ENCODE measurements around the gene PLPPR1.

PLPPR1 gene

DNA sequence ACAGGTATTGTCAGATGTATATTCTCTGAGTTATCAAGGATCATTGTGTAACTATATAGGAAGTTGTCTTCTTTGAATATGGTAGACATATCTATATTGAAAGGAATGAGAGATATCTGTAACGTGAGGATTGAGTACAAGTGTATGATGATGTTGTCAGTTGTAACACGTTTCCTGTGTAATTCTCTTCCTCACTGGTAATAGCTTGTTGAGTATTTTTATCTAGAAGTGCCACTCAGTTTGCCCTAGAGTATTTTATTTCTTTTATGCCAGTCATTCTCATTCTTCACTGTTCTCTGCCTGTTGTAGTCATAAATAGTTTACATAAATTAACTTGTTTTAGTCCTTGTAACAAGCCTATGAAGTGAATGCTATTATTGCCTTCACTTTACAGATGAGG lies 184.1 kb downstream of the PLPPR1 start:
- TF ChIP-seq CTCF (IDR thresholded peaks at IDR 0.05; ENCODE audit: insufficient read depth, low read depth, low read length, missing control alignments), result no peak
- no peak overlapping the region for H3K4me3 ChIP-seq (ENCODE audit: low read length)
- DNase-seq (ENCODE audit: low read depth), result no peak

GRCh38 chr9:101219030-101219429 lies 190.5 kb downstream of the PLPPR1 start:
- TF ChIP-seq CTCF (IDR thresholded peaks at IDR 0.05; ENCODE audit: insufficient read depth, low read depth, low read length, missing control alignments), result no peak
- H3K4me3 ChIP-seq (ENCODE audit: low read length), result no peak overlapping the region
- DNase-seq (ENCODE audit: low read depth), result no peak

DNA sequence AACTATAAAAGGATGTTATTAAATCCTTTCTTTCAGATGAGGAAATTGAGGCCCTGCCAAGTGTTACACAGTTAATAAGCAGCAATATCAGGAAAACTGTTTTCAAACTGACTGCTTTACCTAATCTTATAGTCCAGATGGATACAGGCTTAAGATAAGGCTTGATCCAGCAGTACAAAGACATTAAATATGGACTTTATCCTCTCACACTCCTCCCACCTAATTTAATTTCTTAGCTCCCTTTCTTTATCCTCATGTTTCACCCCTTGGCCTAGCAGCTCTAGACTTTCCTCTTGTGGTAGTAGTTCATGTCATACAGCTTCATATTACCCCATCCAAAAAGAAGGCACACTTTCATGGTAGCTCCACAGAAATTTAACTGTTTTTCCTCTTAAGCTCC lies 191.8 kb downstream of the PLPPR1 start:
- no peak overlapping the region for H3K4me3 ChIP-seq (ENCODE audit: low read length)
- DNase-seq (ENCODE audit: low read depth), result no peak
- no peak for TF ChIP-seq CTCF (IDR thresholded peaks at IDR 0.05; ENCODE audit: insufficient read depth, low read depth, low read length, missing control alignments)

DNA sequence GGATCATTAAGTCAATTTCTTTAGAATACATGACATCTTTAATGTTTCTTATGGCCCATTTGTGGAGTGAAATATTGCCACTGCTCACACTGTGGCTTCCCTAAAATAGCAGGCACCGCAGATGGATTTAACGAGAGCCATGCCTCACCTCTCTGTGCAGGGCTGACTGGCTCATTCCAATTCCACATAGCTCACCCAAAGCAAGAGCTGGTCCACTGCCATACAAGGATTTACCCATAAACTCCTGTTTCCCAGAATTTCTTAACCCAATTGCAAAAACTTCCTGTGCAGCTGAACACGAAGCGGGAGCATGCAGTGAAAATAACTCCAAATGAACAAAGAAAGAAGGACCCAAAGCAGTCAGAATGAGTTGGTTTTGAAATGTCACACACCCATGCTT lies 196.7 kb downstream of the PLPPR1 start:
- no peak overlapping the region for H3K4me3 ChIP-seq (ENCODE audit: low read length)
- no peak for DNase-seq (ENCODE audit: low read depth)
- TF ChIP-seq CTCF (IDR thresholded peaks at IDR 0.05; ENCODE audit: insufficient read depth, low read depth, low read length, missing control alignments), result no peak

DNA sequence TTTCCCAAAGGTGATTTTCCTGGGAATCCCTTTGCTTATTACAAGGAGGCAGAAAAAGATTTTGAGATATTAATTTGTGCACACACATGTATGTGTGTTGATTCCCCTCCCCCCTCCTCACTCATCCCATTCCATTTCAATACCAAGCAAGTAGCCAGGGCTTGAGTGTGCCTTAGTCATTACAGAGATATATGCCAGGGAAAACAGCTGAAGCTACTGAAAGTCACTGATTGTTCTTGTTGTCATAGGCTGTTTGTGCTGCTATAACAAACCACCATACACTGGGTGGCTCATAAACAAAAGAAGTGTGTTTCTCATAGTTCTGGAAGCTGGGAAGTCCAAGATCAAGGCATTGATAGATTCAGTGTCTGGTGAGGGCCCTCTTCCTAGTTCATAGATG lies 197.6 kb downstream of the PLPPR1 start:
- DNase-seq (ENCODE audit: low read depth), result no peak
- no peak for TF ChIP-seq CTCF (IDR thresholded peaks at IDR 0.05; ENCODE audit: insufficient read depth, low read depth, low read length, missing control alignments)
- H3K4me3 ChIP-seq (ENCODE audit: low read length), result no peak overlapping the region

DNA sequence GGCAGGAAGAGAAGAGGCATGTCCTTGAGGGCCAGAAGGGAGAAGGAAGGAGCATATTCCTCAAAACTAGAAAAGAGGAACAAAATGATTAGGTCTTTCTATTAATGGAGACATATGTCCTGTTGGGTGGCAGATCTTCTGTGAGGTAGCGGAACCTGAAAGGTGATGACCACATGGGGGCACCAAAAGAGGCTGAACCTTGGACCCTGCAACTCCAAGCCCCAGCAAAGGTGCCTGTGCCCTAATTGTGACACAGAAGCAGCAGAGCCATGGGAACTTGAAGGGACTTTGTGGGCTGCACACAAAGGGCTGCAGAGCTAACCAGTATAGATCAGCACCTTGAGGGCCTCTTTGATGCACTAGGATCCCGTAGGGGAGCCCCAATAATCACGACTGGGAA lies 198.3 kb downstream of the PLPPR1 start:
- H3K4me3 ChIP-seq (ENCODE audit: low read length), result no peak overlapping the region
- DNase-seq (ENCODE audit: low read depth), result no peak
- no peak for TF ChIP-seq CTCF (IDR thresholded peaks at IDR 0.05; ENCODE audit: insufficient read depth, low read depth, low read length, missing control alignments)

DNA sequence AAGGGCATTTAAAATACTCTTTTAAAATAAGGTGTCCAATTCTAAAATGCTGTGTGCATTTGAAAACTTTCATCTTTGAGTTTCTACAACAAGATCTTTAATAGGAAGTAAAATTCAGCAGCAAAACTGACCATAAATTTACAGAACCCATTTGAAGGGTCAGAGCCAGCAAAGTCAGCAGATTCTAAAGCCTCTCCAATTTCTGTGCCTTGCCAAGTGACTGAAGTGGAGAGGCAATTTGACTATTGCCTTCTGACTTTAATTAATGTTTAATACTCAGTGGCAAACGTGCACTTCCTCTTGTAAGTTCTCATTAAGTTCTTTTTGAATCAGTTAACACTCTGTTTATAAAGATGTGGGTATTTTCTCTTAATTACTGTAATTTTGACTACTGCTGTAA lies 201.1 kb downstream of the PLPPR1 start:
- DNase-seq (ENCODE audit: low read depth), result no peak
- H3K4me3 ChIP-seq (ENCODE audit: low read length), result no peak overlapping the region
- no peak for TF ChIP-seq CTCF (IDR thresholded peaks at IDR 0.05; ENCODE audit: insufficient read depth, low read depth, low read length, missing control alignments)

Data from epithelial cell of esophagus (primary cell).